K562 (cell line): Measurements from ENCODE around the gene PRDM2.

ENCODE experiments used
- CTCF ChIP-seq, 3 experiments: IDR thresholded peaks in 2 of 3; conservative IDR thresholded peaks in 1 of 3; 2 replicates each; pipeline ENCODE4 v1.5.1; 2011 to 2012; ENCODE audit warnings: low read length in 3 of 3, mild to moderate bottlenecking in 3 of 3, control low read depth in 2 of 3, improper control_type of control experiment in 1 of 3, inconsistent platforms in 1 of 3, low read depth in 1 of 3, mixed read lengths in 1 of 3, moderate library complexity in 1 of 3; ENCODE audit not compliant: insufficient read depth in 2 of 3
- FOXO4 ChIP-seq: fragments of 450-650 bp; formaldehyde crosslinking; IDR thresholded peaks from 2 replicates; pipeline ENCODE4 v1.4.0; 2020; ENCODE audit warnings: mild to moderate bottlenecking, moderate library complexity
- HCFC1 ChIP-seq: IDR thresholded peaks from 2 replicates; pipeline ENCODE4 v1.6.1; 2012; ENCODE audit warnings: low read depth, low read length, improper control_type of control experiment
- MAX ChIP-seq: sonication (generic); formaldehyde crosslinking; IDR thresholded peaks from 2 replicates; pipeline ENCODE4 v1.9.0; 2022; ENCODE audit warnings: mild to moderate bottlenecking, missing genetic modification reagents
- NCOR1 ChIP-seq: fragments of 450-650 bp; IDR thresholded peaks from 2 replicates; pipeline ENCODE4 v1.6.1; 2016; ENCODE audit warnings: mild to moderate bottlenecking, moderate library complexity
- PHF8 ChIP-seq: fragments of 200-600 bp; sonication (generic); IDR thresholded peaks from 2 replicates; pipeline ENCODE4 v1.6.1; 2012; ENCODE audit warnings: mixed run types, mild to moderate bottlenecking, inconsistent platforms, low read length, moderate library complexity, borderline replicate concordance
- PML ChIP-seq: IDR thresholded peaks from 2 replicates; pipeline ENCODE4 v1.6.1; 2012; ENCODE audit warnings: low read length, inconsistent platforms
- RCOR1 ChIP-seq, 2 experiments: IDR thresholded peaks; 2 replicates each; pipeline ENCODE4 v1.6.1; 2012; ENCODE audit warnings: low read depth in 2 of 2, low read length in 2 of 2, borderline replicate concordance in 1 of 2, improper control_type of control experiment in 1 of 2
- TBP ChIP-seq: optimal IDR thresholded peaks from 2 replicates; pipeline ENCODE3; 2011; ENCODE audit warnings: low read depth, low read length, improper control_type of control experiment
- TSHZ1 ChIP-seq: fragments of 250-450 bp; sonication (Bioruptor Pico); IDR thresholded peaks from 2 replicates; pipeline ENCODE4 v1.4.0; 2020; ENCODE audit warnings: mild to moderate bottlenecking, moderate library complexity
- ZBTB33 ChIP-seq: sonication (generic); formaldehyde crosslinking; IDR thresholded peaks from 2 replicates; pipeline ENCODE4 v1.8.1; 2023; ENCODE audit warnings: mild to moderate bottlenecking, missing genetic modification reagents
- ZKSCAN8 ChIP-seq: fragments of 200-800 bp; sonication (Bioruptor generic); IDR thresholded peaks from 2 replicates; pipeline ENCODE4 v1.6.1; 2016; ENCODE audit warnings: missing genetic modification characterization, missing compliant biosample characterization

GRCh38 chr1:13754510-13755103, 54.6 kb downstream of the PRDM2 start:
- TF ChIP-seq PHF8 (no peak), TBP (no peak), CTCF (IDR thresholded peaks at IDR 0.05 in 2 of 3, conservative IDR thresholded peaks at IDR 0.05 in 1 of 3; ENCODE audit: insufficient read depth in 2 of 3, low read depth in 1 of 3, low read length in 3 of 3) (no peak), NCOR1 (no peak), MAX (no peak), PML (no peak), ZKSCAN8 (CRISPR knock-in tag) (no peak), ZBTB33 (CRISPR knock-in tag) (no peak), HCFC1 (no peak), TSHZ1 (CRISPR knock-in tag) (no peak), FOXO4 (CRISPR knock-in tag) (no peak), RCOR1 (IDR thresholded peaks at IDR 0.05; ENCODE audit: borderline replicate concordance in 1 of 2, low read depth in 2 of 2, low read length in 2 of 2) (no peak)
